ENCODE data around the gene LRRC8B. TPM values are rescaled to one million over a fixed set of nuclear protein-coding genes. Genes with fewer than 3 reads are reported as not detected.

LRRC8B gene
- polyA plus RNA-seq, 1 donor (not counting 4 experiments of a cell fraction or from before 2014, with no cell fraction given) = 1.5 TPM

- dilution Hi-C loops (cut with MboI; ENCODE audit: extremely low pct_ligation_motif_present, low sequenced_read_pairs) = no loop called here
- no peak overlapping the region for H3K4me2 ChIP-seq (ENCODE audit: control insufficient read depth, extremely low read depth, insufficient read depth, low read depth, low read length)
- TF ChIP-seq EZH2 (IDR thresholded peaks at IDR 0.05; ENCODE audit: low read length) = no peak
- no peak for TF ChIP-seq CTCF (optimal IDR thresholded peaks at IDR 0.05 in 1 of 3, IDR thresholded peaks at IDR 0.05 in 1 of 3, conservative IDR thresholded peaks at IDR 0.05 in 1 of 3; ENCODE audit: extremely low read depth in 1 of 3, insufficient read depth in 2 of 3, low read length in 3 of 3)
- H3K27ac ChIP-seq (ENCODE audit: control insufficient read depth, insufficient read depth, low read length) = no peak overlapping the region
- no peak overlapping the region for H3K9ac ChIP-seq (ENCODE audit: control insufficient read depth, extremely low read depth, insufficient read depth, low read length)
- no peaks in the 10 kb centered on the region for H3K27me3 ChIP-seq (ENCODE audit: control insufficient read depth, extremely low read depth, insufficient read depth, low read length)
- DNase-seq (ENCODE audit: low read depth, low spot score) (no peak), FAIRE-seq (no peak)
- no peaks in the 10 kb centered on the region for H3K4me1 ChIP-seq (ENCODE audit: control insufficient read depth, extremely low read depth, insufficient read depth, low read length)
- H2AFZ ChIP-seq (ENCODE audit: control insufficient read depth, low read length) = no peak overlapping the region
- no peaks in the 10 kb centered on the region for H3K9me3 ChIP-seq (ENCODE audit: control insufficient read depth, low read depth, low read length)
- no peaks in the 10 kb centered on the region for H3K79me2 ChIP-seq (ENCODE audit: control insufficient read depth, insufficient read depth, low read length)
- no peak overlapping the region for H3K4me3 ChIP-seq (ENCODE audit: control insufficient read depth in 2 of 3, extremely low read depth in 1 of 3, insufficient read depth in 2 of 3, low read depth in 1 of 3, low read length in 3 of 3)
- H3K9me1 ChIP-seq (ENCODE audit: control insufficient read depth, extremely low read depth, insufficient read depth, low read length) = no peaks in the 10 kb centered on the region
- H3K36me3 ChIP-seq (ENCODE audit: control insufficient read depth in 2 of 2, extremely low read depth in 1 of 2, insufficient read depth in 2 of 2, low read length in 2 of 2) = no peaks in the 10 kb centered on the region
- H4K20me1 ChIP-seq (ENCODE audit: control insufficient read depth, extremely low read depth, insufficient read depth, low read length) = no peaks in the 10 kb centered on the region
These were observed 57.9 kb downstream of the LRRC8B start for GRCh38 chr1:89582571-89582970.

- no peak overlapping the region for H3K27ac ChIP-seq (ENCODE audit: control insufficient read depth, insufficient read depth, low read length)
- H3K36me3 ChIP-seq (ENCODE audit: control insufficient read depth in 2 of 2, extremely low read depth in 1 of 2, insufficient read depth in 2 of 2, low read length in 2 of 2) = no peaks in the 10 kb centered on the region
- TF ChIP-seq EZH2 (IDR thresholded peaks at IDR 0.05; ENCODE audit: low read length) (no peak), CTCF (optimal IDR thresholded peaks at IDR 0.05 in 1 of 3, IDR thresholded peaks at IDR 0.05 in 1 of 3, conservative IDR thresholded peaks at IDR 0.05 in 1 of 3; ENCODE audit: extremely low read depth in 1 of 3, insufficient read depth in 2 of 3, low read length in 3 of 3) (no peak)
- no peak overlapping the region for H3K4me3 ChIP-seq (ENCODE audit: control insufficient read depth in 2 of 3, extremely low read depth in 1 of 3, insufficient read depth in 2 of 3, low read depth in 1 of 3, low read length in 3 of 3)
- FAIRE-seq (no peak), DNase-seq (ENCODE audit: low read depth, low spot score) (no peak)
- H3K9me1 ChIP-seq (ENCODE audit: control insufficient read depth, extremely low read depth, insufficient read depth, low read length) = no peaks in the 10 kb centered on the region
- no peaks in the 10 kb centered on the region for H3K79me2 ChIP-seq (ENCODE audit: control insufficient read depth, insufficient read depth, low read length)
- H3K4me1 ChIP-seq (ENCODE audit: control insufficient read depth, extremely low read depth, insufficient read depth, low read length) = no peaks in the 10 kb centered on the region
- H3K9ac ChIP-seq (ENCODE audit: control insufficient read depth, extremely low read depth, insufficient read depth, low read length) = no peak overlapping the region
- H3K9me3 ChIP-seq (ENCODE audit: control insufficient read depth, low read depth, low read length) = no peaks in the 10 kb centered on the region
- no peak overlapping the region for H3K4me2 ChIP-seq (ENCODE audit: control insufficient read depth, extremely low read depth, insufficient read depth, low read depth, low read length)
- dilution Hi-C loops (cut with MboI; ENCODE audit: extremely low pct_ligation_motif_present, low sequenced_read_pairs) = no loop called here
- H4K20me1 ChIP-seq (ENCODE audit: control insufficient read depth, extremely low read depth, insufficient read depth, low read length) = no peaks in the 10 kb centered on the region
- H3K27me3 ChIP-seq (ENCODE audit: control insufficient read depth, extremely low read depth, insufficient read depth, low read length) = no peaks in the 10 kb centered on the region
- no peak overlapping the region for H2AFZ ChIP-seq (ENCODE audit: control insufficient read depth, low read length)
These were observed 59.6 kb downstream of the LRRC8B start for GRCh38 chr1:89584211-89584610.
